GM18520 (cell line): ENCODE data around the gene TAS2R10.

Experiments used
- ATAC-seq: cut with Tn5 transposase; IDR thresholded peaks from one replicate; pipeline ENCODE4 v1.9.1; 2021; ENCODE audit not compliant: unreplicated experiment

The TAS2R10 gene

DNA sequence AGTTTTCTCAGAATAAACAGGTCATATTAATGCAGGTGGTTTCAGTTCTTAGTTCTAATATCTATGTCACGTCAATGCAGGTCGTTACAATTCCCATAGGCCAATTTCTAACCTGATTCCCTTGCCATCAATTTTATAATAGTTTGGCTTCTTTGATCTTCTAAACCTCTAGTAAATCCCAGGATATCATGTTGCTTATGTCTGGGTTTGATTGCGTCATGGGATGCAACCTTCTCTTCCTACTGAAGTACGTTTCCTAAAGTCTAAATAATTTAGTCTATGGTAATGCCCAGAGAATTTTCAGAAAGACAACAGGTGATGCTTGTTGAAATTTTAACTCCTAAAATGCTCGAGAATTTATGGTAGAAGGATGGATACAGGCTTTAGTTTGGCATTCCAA lies 42.9 kb downstream of the TAS2R10 start:
- no peak for ATAC-seq

DNA sequence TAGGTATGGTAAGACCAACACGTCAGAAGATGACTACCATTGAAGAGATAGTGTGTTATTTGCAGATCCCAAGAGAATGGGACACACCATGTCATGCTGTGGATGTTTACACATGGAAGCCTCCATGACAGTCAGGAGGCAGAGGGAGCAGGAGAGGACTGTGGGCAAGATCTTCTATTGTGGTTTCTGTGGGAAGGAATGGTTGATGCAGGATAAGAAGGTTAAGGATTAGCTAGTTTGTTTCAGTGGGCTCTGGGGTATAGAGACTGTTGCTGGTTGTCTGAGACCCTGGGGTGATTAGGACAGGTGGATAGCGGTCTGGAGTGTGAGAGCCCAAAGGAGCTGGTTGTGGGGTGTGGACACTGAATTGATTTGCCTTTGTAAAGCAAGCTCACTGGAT lies 47.1 kb downstream of the TAS2R10 start:
- ATAC-seq = no peak
